GM18517 (cell line): ENCODE results near the gene PRICKLE1.
A peak's percentile ranks its signal among the peaks of the same experiment; 100 is the strongest.

Source experiments
- ATAC-seq: cut with Tn5 transposase; IDR thresholded peaks from one replicate; pipeline ENCODE4 v1.9.1; 2021; ENCODE audit warnings: mild to moderate bottlenecking, moderate library complexity; ENCODE audit not compliant: unreplicated experiment

PRICKLE1 gene

GRCh38 chr12:42589465-42590329 lies at the start of gene PRICKLE1:
TSS of gene PRICKLE1 (minus strand) at chr12:42589746. CDS start at chr12:42472516, 117,230 bp downstream.
- peak; percentile 53 for ATAC-seq

GRCh38 chr12:42638697-42639096 lies 49.2 kb upstream of the PRICKLE1 start:
- ATAC-seq: no peak

GRCh38 chr12:42638011-42638410 lies 48.5 kb upstream of the PRICKLE1 start:
- no peak for ATAC-seq

- no peak for ATAC-seq
Observed at GRCh38 chr12:42636993-42637392, 47.4 kb upstream of the PRICKLE1 start.

- no peak for ATAC-seq
Observed at GRCh38 chr12:42633594-42633993, 44.0 kb upstream of the PRICKLE1 start.

- no peak for ATAC-seq
Observed at GRCh38 chr12:42631513-42631912, 42.0 kb upstream of the PRICKLE1 start.

GRCh38 chr12:42630314-42630713 lies 40.8 kb upstream of the PRICKLE1 start:
- no peak for ATAC-seq

GRCh38 chr12:42627151-42627550 lies 37.6 kb upstream of the PRICKLE1 start:
- ATAC-seq: no peak

GRCh38 chr12:42625611-42626010 lies 36.1 kb upstream of the PRICKLE1 start:
- ATAC-seq: no peak

GRCh38 chr12:42617622-42618021 lies 28.1 kb upstream of the PRICKLE1 start:
- no peak for ATAC-seq

GRCh38 chr12:42615006-42615405 lies 25.5 kb upstream of the PRICKLE1 start:
- no peak for ATAC-seq

GRCh38 chr12:42612231-42612613 lies 22.7 kb upstream of the PRICKLE1 start:
- ATAC-seq: no peak

GRCh38 chr12:42611571-42612230 lies 22.2 kb upstream of the PRICKLE1 start:
- no peak for ATAC-seq

GRCh38 chr12:42609605-42610004 lies 20.1 kb upstream of the PRICKLE1 start:
- ATAC-seq: no peak

- no peak for ATAC-seq
Observed at GRCh38 chr12:42608196-42608825, 18.8 kb upstream of the PRICKLE1 start.

- ATAC-seq: no peak
Observed at GRCh38 chr12:42607584-42608058, 18.1 kb upstream of the PRICKLE1 start.

- no peak for ATAC-seq
Observed at GRCh38 chr12:42606471-42606870, 16.9 kb upstream of the PRICKLE1 start.

GRCh38 chr12:42605685-42606084 lies 16.1 kb upstream of the PRICKLE1 start:
- no peak for ATAC-seq

GRCh38 chr12:42603246-42603990 lies 13.9 kb upstream of the PRICKLE1 start:
- no peak for ATAC-seq

- no peak for ATAC-seq
Observed at GRCh38 chr12:42593874-42594273, 4.3 kb upstream of the PRICKLE1 start.
